HG03469 (cell line): ENCODE measurements around the gene GRHL3.

Experiments
- ATAC-seq: cut with Tn5 transposase; IDR thresholded peaks from one replicate; pipeline ENCODE4 v1.9.1; 2021; ENCODE audit warnings: mild to moderate bottlenecking, moderate library complexity, moderate number of reproducible peaks; ENCODE audit not compliant: unreplicated experiment

Gene GRHL3

DNA sequence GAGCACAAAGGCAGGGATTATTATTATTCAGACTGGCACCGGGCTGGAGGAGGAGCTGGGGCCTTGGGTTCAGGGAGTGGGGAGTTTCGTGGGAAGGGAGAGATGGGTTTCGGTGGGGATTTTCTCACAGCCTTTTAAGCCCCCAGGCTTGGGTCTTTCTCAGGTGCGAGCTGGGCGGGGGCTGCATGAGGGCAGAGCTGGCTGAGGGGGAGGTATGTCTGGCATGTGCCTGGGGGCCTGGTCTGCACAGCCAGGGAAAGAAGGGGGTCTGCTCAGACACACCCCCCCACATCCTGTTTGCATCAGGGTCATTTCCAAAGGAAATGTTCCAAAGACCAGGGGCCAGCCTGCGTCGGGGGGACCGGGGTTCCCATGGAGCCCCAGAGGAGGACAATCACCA, 21.6 kb downstream of the GRHL3 start:
- ATAC-seq = no peak

DNA sequence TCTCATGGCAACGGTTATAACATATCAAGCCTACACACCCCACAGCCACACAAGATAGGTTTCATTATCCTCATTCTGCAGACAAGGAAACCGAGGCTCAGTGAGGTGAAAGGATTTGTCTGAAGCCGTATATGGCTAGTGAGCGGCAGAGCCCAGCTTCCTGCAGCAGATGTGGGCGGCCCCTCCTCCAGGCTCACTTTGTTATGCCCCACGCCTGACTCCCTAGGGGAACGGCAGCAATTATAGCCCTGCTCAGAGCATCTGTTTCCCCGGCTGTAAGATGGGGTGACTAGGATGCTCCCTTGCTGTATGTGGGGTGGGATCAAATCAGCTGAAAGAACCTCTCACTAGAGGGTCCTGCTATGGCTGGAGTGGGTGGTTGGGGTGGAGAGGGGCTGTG, 22.1 kb downstream of the GRHL3 start:
- no peak for ATAC-seq

DNA sequence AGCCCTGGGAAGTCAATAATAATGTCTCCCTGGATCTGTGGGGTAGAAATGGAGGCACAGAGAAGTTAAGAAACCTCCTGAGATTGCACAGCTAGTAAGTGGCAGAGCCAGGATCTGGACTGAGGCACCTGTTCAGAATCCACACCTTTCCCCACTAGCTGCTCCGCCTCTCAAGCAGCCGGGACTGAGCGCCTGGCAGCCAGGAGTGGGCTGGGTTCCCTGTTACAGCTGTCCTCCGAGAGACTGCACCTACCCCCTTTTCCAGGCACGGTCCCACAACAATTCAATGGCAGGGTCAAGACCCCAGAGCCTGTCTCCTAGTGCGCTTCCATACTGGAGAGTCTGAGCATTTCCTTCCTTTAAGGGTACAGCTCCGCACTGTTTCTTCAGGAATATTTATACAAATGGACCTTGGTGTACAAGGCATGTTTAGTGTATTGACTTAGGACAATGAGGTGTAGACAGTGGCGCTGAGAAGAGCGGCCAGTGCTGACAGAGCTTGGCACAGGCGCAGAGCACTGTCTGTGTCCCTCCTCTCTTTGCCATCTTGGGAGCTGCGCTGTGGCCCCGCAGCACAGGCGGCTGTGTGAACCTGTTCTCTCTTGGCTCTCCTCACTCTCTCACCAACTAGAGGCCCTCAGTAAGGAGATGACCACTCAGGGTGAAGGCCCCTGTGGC, 24.4 kb downstream of the GRHL3 start:
- no peak for ATAC-seq

DNA sequence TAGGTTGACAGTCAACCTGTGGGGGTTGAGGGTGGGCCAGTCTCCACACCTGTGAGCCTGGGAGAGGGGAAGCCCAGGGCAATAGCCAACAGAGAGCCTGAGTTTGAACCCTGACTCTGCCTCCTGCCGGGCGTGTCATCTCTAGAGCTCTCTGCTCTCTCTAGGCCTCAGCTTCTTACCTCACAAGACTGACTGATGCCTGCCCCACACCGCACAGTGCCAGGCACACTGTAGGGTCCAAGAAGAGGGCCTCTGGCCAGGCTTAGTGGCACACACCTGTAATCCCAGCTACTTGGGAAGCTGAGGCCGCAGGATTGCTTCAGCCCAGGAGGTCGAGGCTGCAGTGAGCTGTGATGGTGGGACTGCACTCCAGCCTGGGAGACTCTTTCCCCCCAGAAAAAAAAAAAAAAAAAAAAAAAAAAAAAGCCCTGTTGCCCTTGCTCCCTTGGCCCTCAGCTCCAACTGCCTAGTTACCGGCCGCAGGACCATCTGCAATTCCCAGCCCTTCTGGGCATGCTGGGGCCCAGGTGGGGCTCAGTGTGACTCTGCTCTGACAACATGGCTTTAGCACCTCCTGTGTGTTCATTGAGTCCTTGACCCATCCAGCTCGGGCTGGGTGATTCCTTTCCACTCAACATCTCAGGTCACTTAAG, 25.1 kb downstream of the GRHL3 start:
- no peak for ATAC-seq

DNA sequence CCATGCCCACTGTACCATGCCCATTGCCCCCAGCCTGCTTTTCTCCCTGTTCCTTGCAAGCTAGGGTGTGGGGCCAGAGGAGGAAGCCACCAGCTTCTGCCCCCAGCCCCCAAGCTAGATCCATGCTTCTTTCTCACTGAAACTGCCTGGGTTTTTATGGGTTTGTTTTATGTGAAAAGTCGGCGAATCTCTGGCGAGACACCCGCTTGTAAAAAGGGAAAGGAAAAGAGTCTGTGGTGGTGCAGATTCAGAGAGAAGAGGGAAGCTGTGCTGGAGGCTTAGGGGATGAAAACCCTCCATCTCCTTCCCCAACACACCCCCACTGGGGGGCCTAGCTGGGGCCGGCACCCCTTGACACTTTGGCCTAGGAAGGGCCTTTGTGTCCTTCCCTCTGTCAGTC, 26.2 kb downstream of the GRHL3 start:
- no peak for ATAC-seq

DNA sequence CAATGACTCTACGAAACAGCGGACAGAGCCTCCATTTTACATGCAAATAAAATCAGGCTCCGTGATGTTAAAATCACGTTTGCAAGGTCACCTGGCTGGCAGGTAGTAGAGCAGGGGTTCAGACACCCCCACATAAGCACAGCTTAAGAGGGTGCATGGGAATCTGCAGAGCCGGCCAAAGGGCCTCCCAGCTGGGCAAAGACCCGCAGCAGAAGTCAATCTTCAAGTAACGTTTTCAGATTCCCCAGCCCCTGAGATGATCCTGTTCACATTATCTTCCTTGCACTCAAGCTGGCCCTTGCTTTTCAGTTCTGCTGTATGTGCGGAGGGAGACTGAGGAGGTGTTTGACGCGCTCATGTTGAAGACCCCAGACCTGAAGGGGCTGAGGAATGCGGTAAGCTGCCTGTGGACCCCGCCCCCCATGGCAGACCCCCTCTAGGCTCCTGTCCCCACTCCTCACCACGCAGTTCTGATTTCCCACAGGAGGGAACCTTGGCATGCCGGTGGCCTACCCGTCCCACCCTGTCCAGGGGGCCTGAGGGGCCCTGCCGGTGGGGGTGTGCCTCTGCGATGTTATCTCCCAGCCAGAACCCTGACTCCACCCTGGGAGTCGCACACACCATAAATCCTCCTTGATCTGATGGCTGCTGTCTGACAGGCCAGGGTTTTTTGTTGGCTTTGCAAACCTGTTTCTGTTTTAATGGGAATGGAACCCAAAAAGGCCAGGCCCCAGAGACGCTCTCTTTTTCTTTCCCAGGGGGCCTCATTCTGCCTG, 28.2 kb downstream of the GRHL3 start:
- ATAC-seq = no peak

DNA sequence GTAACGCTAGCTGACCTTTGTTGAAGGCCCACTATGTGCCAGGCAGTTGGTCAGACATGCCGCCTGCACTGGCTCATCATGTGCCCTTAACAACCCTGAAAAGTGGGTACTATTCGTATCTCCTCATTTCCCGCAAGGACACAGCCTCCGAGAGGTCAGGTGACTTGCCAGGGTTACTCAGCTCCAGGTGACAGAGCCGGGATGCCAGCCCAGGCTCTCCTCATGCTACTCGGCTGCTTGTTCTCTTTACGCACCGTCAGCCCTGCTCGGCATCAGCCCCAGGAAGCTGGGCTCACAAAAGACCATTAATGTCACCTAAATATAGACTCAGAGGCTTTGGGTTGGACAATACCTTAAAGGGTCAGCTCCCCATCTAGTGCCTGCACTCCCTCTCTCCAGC, 29.0 kb downstream of the GRHL3 start:
- no peak for ATAC-seq

DNA sequence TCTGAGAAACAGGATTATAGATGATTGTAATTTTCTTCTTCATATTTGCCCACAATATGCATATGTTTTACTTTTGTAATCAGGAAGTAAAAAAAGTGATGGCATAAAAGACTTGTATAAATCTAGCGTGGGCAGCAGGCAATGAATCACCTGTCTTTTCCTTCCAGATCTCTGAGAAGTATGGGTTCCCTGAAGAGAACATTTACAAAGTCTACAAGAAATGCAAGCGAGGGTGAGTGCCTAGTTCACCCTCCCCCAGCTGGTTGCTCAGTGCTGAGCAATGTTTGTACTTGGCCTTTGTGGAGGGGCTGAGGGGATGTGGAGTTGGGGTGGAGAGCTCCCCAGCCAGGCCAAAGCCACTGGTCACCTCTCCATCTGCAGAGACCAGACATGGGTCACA, 30.7 kb downstream of the GRHL3 start:
- no peak for ATAC-seq

DNA sequence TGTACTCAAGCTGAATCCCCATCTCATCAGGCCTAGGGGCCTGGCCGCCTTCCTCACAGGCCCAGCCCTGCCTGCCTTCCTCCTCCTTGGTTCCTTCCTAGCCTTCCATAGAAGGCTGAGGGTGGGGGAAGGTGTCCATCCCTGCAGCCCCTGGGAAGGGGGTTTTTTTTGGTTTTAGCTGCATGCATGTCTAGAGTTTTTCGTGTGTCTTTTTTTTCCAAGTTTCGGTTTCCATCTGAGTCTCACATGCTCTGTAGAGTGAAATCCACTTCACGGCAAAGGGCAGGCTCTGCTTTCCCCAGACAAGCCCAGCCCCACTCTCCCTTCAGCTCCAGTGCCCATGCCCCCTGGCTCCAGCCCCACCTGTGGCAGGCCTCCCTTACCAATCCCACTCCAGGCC, 32.1 kb downstream of the GRHL3 start:
- no peak for ATAC-seq

DNA sequence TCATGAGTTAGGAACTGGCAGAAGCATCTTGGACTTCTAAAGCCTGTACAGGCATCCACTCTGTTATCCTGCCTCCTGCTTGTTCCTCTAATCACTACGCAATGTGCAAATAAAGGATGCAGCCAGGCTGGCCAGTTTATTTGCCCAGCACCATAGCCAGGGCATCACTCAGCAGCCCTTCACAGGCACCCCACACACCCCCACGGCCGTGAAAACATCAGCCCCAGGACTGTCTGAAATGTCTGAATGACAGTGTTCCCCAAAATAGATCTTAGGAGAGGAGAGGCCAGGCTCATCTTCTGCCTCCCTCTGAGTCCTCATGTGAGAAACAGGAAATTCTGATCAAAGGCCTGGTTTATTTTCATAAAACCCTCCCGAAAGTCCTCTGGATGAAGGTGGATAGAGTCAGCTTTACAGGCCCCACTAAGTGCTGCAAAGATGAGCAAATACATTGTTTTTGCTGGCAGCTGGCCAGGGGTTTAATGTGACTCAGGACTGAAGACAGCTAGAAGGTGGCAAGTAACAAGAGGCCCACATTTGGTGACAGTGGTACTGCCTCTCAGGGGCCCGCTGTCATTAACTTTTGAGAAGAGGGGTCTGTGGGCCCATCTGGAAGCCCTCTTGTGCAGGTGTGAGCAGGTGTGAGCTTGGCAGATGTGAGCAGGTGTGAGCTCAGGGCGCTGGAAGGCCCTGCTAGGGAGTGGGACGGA, 32.9 kb downstream of the GRHL3 start:
- ATAC-seq = no peak

DNA sequence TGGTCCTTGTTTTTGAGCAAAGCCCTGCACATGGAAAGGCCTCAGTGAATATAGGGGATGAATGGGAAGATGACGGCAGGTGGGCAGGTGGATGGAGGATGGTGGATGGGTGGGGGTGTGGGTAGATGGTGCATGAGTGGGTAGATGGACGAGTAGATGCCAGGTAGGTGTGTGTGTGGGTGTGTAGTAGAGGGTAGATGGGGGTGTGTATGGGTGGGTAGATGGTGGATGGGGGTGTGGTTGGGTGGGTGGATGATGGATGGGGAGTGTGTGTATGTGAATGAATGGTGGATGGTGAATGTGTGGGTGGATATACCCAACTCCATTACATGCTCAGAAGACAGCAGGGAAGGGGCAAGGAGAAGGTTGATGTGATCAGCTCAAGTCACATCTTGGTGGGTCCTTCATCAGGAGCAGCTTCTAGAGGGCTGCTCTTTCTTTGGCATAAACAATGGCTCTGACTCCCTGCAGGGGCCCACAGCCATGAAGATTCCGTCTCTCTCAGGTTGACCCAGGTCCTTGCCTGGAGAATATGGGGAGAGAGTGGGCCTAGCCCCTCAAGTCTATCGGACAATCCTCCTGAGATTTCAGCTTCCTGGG, 34.2 kb downstream of the GRHL3 start:
- no peak for ATAC-seq

DNA sequence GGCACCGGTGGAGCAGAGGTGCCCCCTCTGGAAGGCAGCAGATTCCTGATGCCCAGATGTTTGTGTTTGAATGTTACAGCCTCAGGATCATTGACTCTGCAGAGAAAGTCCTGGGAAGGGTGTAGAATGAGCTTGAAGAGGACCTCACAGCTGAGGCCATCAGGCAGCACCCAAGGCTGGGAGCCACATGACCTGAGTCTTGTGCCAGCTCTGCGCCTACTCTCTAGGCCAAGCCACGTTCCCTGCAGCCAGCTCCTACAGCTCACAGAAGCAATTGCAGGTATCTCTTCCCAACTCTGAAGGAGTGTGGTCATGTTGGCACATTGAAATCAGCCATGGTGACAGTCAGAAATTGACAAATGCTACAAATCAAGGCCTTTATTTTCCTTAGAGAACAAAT, 36.3 kb downstream of the GRHL3 start:
- ATAC-seq = no peak

DNA sequence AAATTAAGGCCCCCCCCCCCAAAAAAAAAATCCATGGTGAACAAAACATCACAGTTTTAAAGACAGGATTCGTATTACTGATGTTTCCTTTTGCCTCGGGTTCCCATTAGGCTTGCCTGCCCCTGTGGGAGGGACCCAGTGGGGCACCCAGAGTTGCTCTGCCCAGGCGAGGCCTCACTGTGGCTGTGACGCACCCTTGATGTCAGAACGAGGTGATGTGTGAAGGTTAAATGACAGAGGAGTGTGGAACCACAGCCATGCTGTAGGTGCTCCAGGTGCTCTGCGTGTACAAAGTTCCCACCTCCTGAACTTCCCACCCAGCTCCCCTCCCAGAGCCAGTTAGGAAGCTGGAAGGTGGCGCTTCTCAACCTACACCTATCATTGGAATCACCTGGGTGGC, 37.9 kb downstream of the GRHL3 start:
- no peak for ATAC-seq

DNA sequence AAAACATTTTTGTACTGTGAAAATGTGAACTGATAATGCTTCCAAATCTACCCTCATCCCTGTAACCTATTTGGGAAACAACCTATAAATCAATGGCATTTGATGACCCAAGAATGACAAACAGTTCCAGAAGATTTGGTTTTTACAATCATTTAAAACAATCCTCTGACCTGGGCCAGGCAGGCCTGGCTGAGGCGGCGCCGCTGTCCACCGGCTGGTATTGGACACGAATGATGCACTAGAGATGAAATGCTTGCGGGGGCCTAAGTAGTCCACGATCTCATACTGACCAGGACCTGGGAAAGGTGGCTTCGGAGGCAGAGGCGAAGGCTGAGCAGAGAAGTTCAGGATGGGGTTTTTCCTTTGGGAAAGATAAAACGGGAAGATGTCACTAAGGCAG, 41.5 kb downstream of the GRHL3 start:
- ATAC-seq = no peak

DNA sequence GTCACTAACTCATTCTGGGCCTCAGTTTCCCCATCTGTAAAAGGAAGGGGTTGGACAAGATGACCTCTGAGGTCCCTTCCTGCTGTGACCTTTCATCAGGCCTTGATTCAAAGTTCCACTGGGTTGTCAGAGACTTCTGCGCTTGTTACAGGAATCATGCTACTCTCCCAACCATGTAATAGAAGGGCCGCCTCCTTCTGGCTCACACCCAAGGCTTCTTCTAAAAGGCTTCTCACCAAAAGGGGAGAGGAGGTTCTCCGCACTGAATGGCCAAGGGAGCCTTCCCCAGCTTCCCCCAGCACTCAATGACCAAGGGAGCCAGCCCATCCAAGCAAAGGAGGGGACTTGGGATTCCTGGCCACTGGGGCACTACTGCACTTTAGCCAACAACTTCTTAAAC, 42.7 kb downstream of the GRHL3 start:
- no peak for ATAC-seq

DNA sequence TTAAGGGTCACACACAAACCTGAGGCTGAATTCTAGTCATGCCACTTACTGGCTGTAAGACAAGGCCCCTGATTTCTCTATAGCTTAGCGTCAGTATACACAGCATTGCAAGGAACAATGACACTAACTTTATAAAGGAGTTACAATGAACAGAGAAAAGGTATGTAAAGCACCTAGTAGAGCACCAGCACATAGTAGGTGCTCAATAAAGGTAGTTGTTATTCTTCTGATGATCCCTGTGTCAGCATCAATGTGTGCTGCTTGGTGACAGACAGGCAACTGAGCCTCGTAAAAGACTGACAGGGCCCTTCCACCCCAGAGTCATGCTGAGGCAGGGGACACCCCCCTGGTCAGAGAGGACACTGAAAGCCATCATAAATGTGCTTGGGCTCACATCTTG, 43.2 kb downstream of the GRHL3 start:
- ATAC-seq = no peak

DNA sequence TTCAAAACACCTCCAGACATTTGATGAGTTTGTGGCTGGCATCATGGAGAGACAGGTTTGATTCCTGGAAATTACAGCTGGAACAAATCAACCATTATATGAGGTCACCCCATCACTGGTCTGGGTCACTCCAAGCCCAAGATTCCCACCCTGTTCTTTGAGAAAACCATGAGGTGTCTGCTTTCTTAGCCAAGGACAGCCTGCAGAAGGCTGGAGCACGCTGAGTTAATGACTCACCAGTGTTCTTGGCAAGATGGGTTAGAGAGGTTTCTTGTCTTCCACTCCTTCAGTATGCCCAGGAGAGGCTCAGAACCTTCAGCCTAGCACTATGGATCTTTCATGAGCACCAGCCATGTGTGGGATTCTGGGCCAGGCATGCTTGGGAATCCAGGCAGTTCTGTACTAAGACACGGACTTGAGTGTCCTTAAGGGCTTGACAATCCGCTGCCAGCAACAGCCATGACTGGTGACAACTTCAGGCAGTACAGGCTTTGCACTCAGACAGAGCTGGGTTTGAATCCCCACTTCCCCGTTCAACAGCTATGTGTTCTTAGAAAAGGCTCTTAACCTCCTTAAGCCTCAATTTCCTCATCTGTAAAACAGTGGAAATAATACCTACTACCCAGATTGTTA, 43.9 kb downstream of the GRHL3 start:
- ATAC-seq = no peak

DNA sequence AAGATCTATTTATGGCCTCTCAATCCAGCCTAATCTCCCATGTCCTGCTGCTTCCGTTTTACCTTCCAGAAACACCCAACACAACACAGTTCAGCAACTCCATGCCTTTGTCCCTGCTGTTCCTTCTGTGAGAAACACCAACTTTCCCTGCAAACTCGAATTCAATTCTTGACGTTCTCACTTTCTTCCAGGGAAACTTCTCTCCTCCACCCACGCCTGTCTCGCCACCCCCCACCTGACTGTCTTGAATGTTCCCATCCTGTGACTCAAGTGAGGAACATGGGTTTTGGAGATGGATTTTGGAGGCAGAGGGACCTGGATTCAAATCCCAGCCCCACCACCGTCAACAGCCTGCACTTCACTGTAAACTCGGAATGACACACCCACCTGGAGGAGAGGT, 44.8 kb downstream of the GRHL3 start:
- no peak for ATAC-seq

DNA sequence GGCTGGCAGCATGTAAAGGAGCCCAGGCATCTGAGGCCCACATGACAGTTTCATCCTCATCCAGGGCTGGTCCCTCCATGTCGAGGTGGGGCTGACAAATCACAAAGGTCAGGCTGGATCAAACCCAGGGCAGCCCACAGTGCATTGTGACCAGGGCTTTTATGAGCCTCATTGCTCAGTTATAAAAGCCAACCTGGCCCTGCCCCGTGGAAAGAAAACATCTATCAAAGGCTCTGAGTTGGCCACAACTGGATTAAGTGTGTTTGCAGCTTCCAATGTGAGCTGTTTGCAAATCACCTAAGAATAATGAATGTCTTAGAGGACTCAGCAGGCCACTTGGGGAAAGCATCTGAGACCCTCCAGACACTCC, 45.4 kb downstream of the GRHL3 start:
- ATAC-seq = no peak

DNA sequence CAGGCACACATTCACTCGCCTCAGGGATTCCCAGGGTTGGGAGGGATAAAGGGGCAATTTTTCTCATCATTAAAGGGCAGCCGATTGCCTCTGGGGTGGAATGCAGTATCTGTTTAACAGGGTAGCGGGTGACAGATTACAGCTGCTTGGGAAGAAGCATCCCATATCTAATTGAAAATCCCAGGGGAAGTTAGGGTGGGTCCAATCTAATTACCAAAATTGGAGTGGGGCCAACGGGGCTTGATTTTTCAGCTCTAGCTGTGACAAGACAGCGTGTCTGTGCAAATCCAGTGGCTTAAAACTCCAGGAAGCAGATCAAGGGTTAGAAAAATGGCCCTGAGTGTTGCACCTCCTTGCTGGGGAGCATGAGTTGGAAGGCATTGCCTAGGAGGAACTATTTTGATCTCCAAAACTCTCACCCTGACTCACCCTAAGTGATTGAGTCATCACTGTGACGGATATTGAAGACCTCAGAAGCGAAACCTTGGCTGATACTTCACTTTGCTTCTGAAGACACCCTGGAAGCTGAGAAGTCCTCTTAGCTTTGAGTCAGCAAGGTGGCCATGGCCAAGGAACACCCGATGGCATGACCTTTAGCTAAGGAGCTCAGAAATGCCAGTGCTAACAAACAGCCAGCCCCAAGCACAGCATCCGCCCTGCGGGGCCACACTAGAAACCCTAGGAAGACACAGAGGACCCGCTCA, 46.0 kb downstream of the GRHL3 start:
- ATAC-seq = no peak
